Psoas muscle (tissue), 8 donors: ENCODE measurements around the gene SRRM3. TPM values are rescaled to one million over a fixed set of nuclear protein-coding genes. Genes with fewer than 3 reads are reported as not detected.
A peak's percentile ranks its signal among the peaks of the same experiment; 100 is the strongest.
"Not testable (repeated sequence)": the region's sequence is repeated elsewhere in the genome, so short reads cannot be mapped to it uniquely, and the experiment has no call there.

Experiments used
- ATAC-seq, 4 donors: fragments of 200-7000 bp; cut with Tn5 transposase; one replicate each; pipeline ENCODE4 v1.9.1; 2020; ENCODE audit warnings: moderate library complexity in 3 of 4, mild to moderate bottlenecking in 2 of 4
- DNase-seq, 2 donors: peaks; one replicate each; pipeline ENCODE4 v3.0.0-alpha.2; 2020
- H3K27ac ChIP-seq: fragments of 200-600 bp; one replicate; pipeline ENCODE4 v1.8.0; 2022
- H3K27me3 ChIP-seq, 3 donors: fragments of 200-600 bp in 1 of 3; one replicate each; pipeline versions ENCODE4 v1.6.1 to v1.8.0; 2013 to 2022; ENCODE audit warnings: low read length in 2 of 3, mild to moderate bottlenecking in 2 of 3, moderate library complexity in 1 of 3; ENCODE audit not compliant: insufficient read depth in 3 of 3
- H3K36me3 ChIP-seq, 2 donors: fragments of 200-600 bp in 1 of 2; one replicate each; pipeline versions ENCODE4 v1.6.1 to v1.8.0; 2013 to 2022; ENCODE audit warnings: low read depth in 1 of 2, mild to moderate bottlenecking in 1 of 2, moderate library complexity in 1 of 2; ENCODE audit not compliant: insufficient read depth in 1 of 2
- H3K4me1 ChIP-seq: fragments of 200-600 bp; one replicate; pipeline ENCODE4 v1.8.0; 2022
- H3K4me3 ChIP-seq: fragments of 200-600 bp; one replicate; pipeline ENCODE4 v1.8.0; 2022; ENCODE audit warnings: mild to moderate bottlenecking
- H3K9me3 ChIP-seq: fragments of 200-600 bp; one replicate; pipeline ENCODE4 v1.8.0; 2022
- WGBS, 3 donors: extraction: QIAGEN DNeasy Blood & Tissue Kit; methylation state at CpG; one replicate each; pipeline versions ENCODE4 v1.1.6 to v1.1.7; 2013; 5-methylcytosine and 5-hydroxymethylcytosine counted together
- intact Hi-C, 2 donors: fragments of 100-400 bp; cut with DNase I; formaldehyde crosslinking; loops; one replicate each; pipeline versions ENCODE4 v1.11.0 to v1.14.2; 2022
- polyA plus RNA-seq, 3 donors: library from polyadenylated mRNA; stranded (reverse); fragments of 200-250 nt; gene quantifications; one replicate each; pipeline ENCODE4 v1.2.3, GENCODE V29; 2013
- total RNA-seq, 4 donors: library from RNA; stranded (reverse); fragmentation: NEBNext Ultra II Directional in 2 of 4; extraction: Animal tissue kit (Norgen Biotek cat#: 25700) in 2 of 4; gene quantifications; one replicate each; pipeline versions ENCODE4 v1.2.1 to v1.2.4, GENCODE V29; 2021 to 2023
- TF ChIP-seq, protein P1 (sequence below): fragments of 200-600 bp; IDR thresholded peaks from one replicate; pipeline ENCODE4 v1.8.0; 2022; ENCODE audit warnings: antibody characterized with exemption
- donor health status: healthy with polysubstance abuse.
- donor health status: DM: no; HTN: no; CAD: no; lungs with moderate emphysema.
- donor health status: Bipolar disorder and iron deficiency.
- donor health status: healthy.
- donor health status: DM: yes; HTN: yes; CAD: no.
- donor health status: DM: no; HTN: no; CAD: no.
- donor health status: DM: no; HTN: no; CAD: no.
- donor health status: DM: yes; HTN: yes; CAD: no.

Gene SRRM3
- total and polyA plus RNA-seq, 7 donors: 0.48 to 5.4 (median 0.69) TPM

DNA sequence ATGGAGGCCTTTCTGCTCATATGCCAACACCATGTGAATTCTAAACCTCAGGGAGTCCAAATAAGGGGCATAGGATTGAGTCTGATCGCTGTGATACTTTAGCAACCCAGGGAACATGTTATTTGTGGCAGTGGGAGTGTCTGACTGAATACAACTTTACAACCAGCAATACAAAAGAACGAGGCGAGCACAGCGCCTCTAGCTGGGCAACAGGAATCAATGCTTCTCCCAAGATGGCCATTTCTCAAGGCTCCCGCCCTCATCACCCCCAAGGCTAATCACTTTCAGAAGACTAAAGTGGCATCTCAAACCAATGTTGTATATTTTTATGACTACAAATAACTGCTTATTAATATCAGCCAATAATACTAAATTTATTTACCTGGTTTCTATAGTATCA, 129.0 kb downstream of the SRRM3 start:
- Histone ChIP-seq H3K36me3 (peaks cover 0 to 43% of the 10 kb centered on the region in 2 donors), H3K27ac (peak overlapping the region; percentile 72), H3K27me3 (no peaks in the 10 kb centered on the region), H3K4me3 (no peak overlapping the region), H3K4me1 (peaks cover 81% of the 10 kb centered on the region), H3K9me3 (no peaks in the 10 kb centered on the region)
- TF ChIP-seq, protein P1, sequence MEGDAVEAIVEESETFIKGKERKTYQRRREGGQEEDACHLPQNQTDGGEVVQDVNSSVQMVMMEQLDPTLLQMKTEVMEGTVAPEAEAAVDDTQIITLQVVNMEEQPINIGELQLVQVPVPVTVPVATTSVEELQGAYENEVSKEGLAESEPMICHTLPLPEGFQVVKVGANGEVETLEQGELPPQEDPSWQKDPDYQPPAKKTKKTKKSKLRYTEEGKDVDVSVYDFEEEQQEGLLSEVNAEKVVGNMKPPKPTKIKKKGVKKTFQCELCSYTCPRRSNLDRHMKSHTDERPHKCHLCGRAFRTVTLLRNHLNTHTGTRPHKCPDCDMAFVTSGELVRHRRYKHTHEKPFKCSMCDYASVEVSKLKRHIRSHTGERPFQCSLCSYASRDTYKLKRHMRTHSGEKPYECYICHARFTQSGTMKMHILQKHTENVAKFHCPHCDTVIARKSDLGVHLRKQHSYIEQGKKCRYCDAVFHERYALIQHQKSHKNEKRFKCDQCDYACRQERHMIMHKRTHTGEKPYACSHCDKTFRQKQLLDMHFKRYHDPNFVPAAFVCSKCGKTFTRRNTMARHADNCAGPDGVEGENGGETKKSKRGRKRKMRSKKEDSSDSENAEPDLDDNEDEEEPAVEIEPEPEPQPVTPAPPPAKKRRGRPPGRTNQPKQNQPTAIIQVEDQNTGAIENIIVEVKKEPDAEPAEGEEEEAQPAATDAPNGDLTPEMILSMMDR: no peak
- ATAC-seq (no peak), DNase-seq (no peak)
- 68 to 89% (median 75%) methylated on average over 5 of the region's 5 CpGs for WGBS, 3 donors
- intact Hi-C loops: no loop called here

DNA sequence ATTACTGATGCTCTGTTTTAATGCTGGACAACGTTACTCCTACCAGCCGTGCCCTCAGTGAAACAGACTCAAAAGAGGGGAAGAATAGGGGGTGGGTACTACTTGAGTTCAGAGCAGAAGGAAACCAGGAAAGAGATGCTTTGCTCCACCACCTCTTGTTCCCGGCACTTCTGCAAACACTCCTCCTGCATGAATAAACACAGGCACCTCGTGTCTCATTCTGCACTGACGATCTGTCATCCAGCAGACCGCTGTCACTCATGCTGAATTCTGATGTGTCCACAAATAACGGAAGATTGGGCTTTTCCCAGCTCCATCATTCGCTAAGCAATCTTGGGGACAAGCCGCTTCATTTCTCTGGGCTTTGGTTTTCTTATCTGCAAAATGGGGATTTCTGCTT, 130.4 kb downstream of the SRRM3 start:
- 41 to 74% (median 49%) methylated on average over 9 of the region's 9 CpGs for WGBS, 3 donors
- Histone ChIP-seq H3K27ac (peak overlapping the region; percentile 84), H3K4me1 (peaks cover 82% of the 10 kb centered on the region), H3K36me3 (peaks cover 0 to 33% of the 10 kb centered on the region in 2 donors), H3K4me3 (peak overlapping the region; percentile 45), H3K9me3 (no peaks in the 10 kb centered on the region), H3K27me3 (no peaks in the 10 kb centered on the region)
- intact Hi-C loops: no loop called here
- no peak for DNase-seq
- peak in 2 of 4 donors; percentile 19 to 27 for ATAC-seq
- TF ChIP-seq, protein P1: no peak

DNA sequence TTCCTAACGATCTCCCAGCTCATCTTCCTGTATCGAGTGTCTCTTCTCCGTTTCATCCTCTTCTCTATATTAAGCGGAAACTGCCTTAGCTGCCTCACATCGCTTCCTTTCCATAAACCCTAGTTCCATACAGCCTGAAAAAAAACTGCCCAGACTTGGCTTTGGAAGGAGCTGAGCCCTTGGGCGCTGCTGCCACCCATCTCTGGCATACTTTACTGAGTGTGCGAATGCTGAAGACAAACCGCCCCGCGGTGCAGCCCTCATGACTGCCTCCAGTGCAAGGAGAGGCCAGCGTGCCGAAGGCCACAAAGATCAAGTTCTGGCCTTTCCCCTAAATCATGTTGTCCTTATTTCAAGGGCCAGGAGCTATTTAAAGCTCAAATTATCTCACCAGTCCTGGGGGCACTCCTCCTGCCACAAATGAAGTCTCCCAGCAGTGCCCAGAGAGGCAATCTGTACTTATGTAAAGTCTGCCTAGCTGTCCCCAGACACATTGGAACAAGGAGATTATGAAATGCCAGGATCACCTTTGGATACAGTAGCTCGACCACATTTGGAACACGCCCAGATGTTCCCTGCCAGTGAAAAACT, 131.9 kb downstream of the SRRM3 start:
- H3K4me1 ChIP-seq: peaks cover 80% of the 10 kb centered on the region
- WGBS, 3 donors: 20 to 39% (median 21%) methylated on average over 14 of the region's 14 CpGs
- peak; percentile 89 to 91 (median 90) for ATAC-seq
- peak overlapping the region; percentile 45 for H3K4me3 ChIP-seq
- peaks cover 0 to 22% of the 10 kb centered on the region in 2 donors for H3K36me3 ChIP-seq
- TF ChIP-seq, protein P1: no peak
- peak overlapping the region; percentile 84 for H3K27ac ChIP-seq
- no peaks in the 10 kb centered on the region for H3K27me3 ChIP-seq
- peak; percentile 69 to 89 for DNase-seq
- intact Hi-C loops: no loop called here
- H3K9me3 ChIP-seq: no peaks in the 10 kb centered on the region

DNA sequence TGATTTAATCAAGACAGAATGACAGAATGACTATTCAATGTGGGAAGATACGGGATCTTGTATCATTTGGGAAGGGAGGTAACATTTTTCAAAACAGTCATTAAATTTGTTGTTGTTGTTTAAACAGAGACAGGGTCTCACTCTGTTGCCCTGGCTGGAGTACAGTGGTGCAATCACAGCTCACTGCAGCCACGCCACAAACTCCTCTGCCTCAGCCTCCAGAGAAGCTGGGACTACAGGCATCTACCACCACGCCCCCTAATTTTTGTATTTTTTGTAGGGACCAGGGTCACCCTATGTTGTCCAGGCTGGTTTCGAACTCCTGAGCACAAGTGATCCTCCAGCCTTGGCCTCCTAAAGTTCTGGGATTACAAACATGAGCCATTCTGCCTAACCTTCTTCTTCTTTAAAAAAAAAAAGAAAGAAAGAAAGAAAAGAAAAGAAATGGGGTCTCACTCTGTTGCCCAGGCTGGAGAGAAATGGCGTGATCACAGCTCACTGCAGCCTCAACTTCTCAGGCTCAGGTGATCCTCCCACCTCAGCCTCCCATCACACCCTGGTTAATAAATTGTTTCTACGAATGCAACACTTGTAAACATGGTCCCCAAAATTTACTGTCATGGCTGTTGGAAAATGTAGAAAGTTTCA, 132.7 kb downstream of the SRRM3 start:
- intact Hi-C loops: no loop called here
- Histone ChIP-seq H3K27me3 (no peaks in the 10 kb centered on the region), H3K4me3 (peak overlapping the region; percentile 45), H3K36me3 (peaks cover 0 to 19% of the 10 kb centered on the region in 2 donors), H3K9me3 (no peaks in the 10 kb centered on the region), H3K27ac (peak overlapping the region; percentile 84), H3K4me1 (peaks cover 82% of the 10 kb centered on the region)
- DNase-seq: no peak
- ATAC-seq: peak in 1 of 4 donors; percentile 23
- TF ChIP-seq, protein P1: no peak
- WGBS, 3 donors: 74 to 91% (median 80%) methylated on average over 6 of the region's 6 CpGs

DNA sequence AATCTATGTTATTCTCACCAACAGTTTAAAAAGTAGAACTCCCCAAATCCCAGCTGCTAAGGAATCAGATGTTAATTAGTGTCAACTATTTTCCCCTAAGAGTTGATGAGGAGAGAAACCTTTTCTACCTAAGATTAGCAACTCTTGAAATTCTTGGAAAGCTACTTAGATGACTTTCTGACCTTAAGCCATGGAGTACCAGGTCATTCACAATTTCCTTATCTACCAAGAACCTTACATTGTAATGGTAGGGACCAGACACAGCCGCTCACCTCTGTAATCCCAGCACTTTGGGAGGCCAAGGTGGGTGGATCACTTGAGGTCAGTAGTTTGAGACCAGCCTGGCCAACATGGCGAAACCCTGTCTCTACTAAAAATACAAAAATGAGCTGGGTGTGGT, 133.7 kb downstream of the SRRM3 start:
- peaks cover 0 to 16% of the 10 kb centered on the region in 2 donors for H3K36me3 ChIP-seq
- H3K4me3 ChIP-seq, intact Hi-C loops, DNase-seq, H3K27me3 ChIP-seq, H3K9me3 ChIP-seq, ATAC-seq: not testable (repeated sequence)
- 49 to 83% (median 65%) methylated on average over 2 of the region's 2 CpGs for WGBS, 3 donors
- H3K4me1 ChIP-seq: peaks cover 90% of the 10 kb centered on the region
- H3K27ac ChIP-seq: peak overlapping the region; percentile 84
